Measurements from ENCODE around the gene SEMA3B. TPM values are rescaled to one million over a fixed set of nuclear protein-coding genes. Genes with fewer than 3 reads are reported as not detected.
A peak's percentile ranks its signal among the peaks of the same experiment; 100 is the strongest.

SEMA3B gene
- total and polyA plus RNA-seq, 9 of the 15 experiments (the other 6 are each of a cell fraction or from before 2014, with no cell fraction given) = 0.03 to 1.8 (median 0.55) TPM; not detected in 1

GRCh38 chr3:50299929-50300680, 31.2 kb downstream of the SEMA3B start (continued):
- TF ChIP-seq ZBTB1 (CRISPR knock-in tag; IDR thresholded peaks at IDR 0.05; ENCODE audit: borderline replicate concordance, low read depth) (no peak), ZNF655 (CRISPR knock-in tag; IDR thresholded peaks at IDR 0.05) (no peak), SMARCC2 (IDR thresholded peaks at IDR 0.05; ENCODE audit: low read depth) (no peak), TOE1 (IDR thresholded peaks at IDR 0.05; ENCODE audit: borderline replicate concordance) (no peak), TOE1 (CRISPR knock-in tag; IDR thresholded peaks at IDR 0.05; ENCODE audit: borderline replicate concordance, low read depth) (no peak), FOXA3 (CRISPR knock-in tag; conservative IDR thresholded peaks at IDR 0.05 in 1 of 2, IDR thresholded peaks at IDR 0.05 in 1 of 2) (peak in 1 of 2 experiments; percentile 51; a peak in 1 of 4 replicates), SAFB (IDR thresholded peaks at IDR 0.05; ENCODE audit: borderline replicate concordance, low read depth, low read length) (no peak), ATF6 (CRISPR knock-in tag; IDR thresholded peaks at IDR 0.05) (no peak), ZMIZ1 (IDR thresholded peaks at IDR 0.05; ENCODE audit: low read depth in 2 of 2, low read length in 2 of 2) (no peak), BHLHE40 (IDR thresholded peaks at IDR 0.05; ENCODE audit: low read length) (no peak), NR3C1 (CRISPR knock-in tag; IDR thresholded peaks at IDR 0.05) (no peak), NKRF (IDR thresholded peaks at IDR 0.05; ENCODE audit: borderline replicate concordance) (no peak), TCF15 (CRISPR knock-in tag; IDR thresholded peaks at IDR 0.05) (peak; percentile 64; the same call in 1 of the 2 replicates), EWSR1 (IDR thresholded peaks at IDR 0.05; ENCODE audit: borderline replicate concordance, low read depth, partially characterized antibody) (no peak), ZNF707 (CRISPR knock-in tag; conservative IDR thresholded peaks at IDR 0.05) (no peak), CREBBP (IDR thresholded peaks at IDR 0.05; ENCODE audit: low read depth, low read length) (no peak), BDP1 (IDR thresholded peaks at IDR 0.05; ENCODE audit: insufficient read depth, insufficient read length) (no peak)
